K562 (cell line): ENCODE measurements around the gene PIP4K2C. TPM values are rescaled to one million over a fixed set of nuclear protein-coding genes. Genes with fewer than 3 reads are reported as not detected.

ENCODE experiments used
- CBFA2T2 ChIP-seq: fragments of 450-650 bp; conservative IDR thresholded peaks from 2 replicates; pipeline ENCODE4 v1.6.1; 2017; ENCODE audit warnings: mild to moderate bottlenecking
- CEBPB ChIP-seq: fragments of 450-650 bp; IDR thresholded peaks from 2 replicates; pipeline ENCODE4 v1.6.1; 2016; ENCODE audit warnings: missing genetic modification characterization, missing compliant biosample characterization
- HCFC1 ChIP-seq: IDR thresholded peaks from 2 replicates; pipeline ENCODE4 v1.6.1; 2012; ENCODE audit warnings: low read depth, low read length, improper control_type of control experiment
- HDAC1 ChIP-seq, 2 experiments: fragments of 450-650 bp; IDR thresholded peaks; 2 replicates each; pipeline ENCODE4 v1.6.1; 2016 to 2017; ENCODE audit warnings: inconsistent platforms in 1 of 2, mild to moderate bottlenecking in 1 of 2, moderate library complexity in 1 of 2
- LEF1 ChIP-seq: fragments of 450-650 bp; IDR thresholded peaks from 2 replicates; pipeline ENCODE4 v1.6.1; 2016; ENCODE audit warnings: mild to moderate bottlenecking
- MEF2D ChIP-seq: conservative IDR thresholded peaks from 2 replicates; pipeline ENCODE4 v1.6.1; 2016; ENCODE audit warnings: low read depth, missing genetic modification characterization, missing compliant biosample characterization
- RFX1 ChIP-seq: fragments of 450-650 bp; IDR thresholded peaks from 2 replicates; pipeline ENCODE4 v1.6.1; 2016; ENCODE audit warnings: mild to moderate bottlenecking, moderate library complexity
- SIRT6 ChIP-seq: IDR thresholded peaks from one replicate; pipeline ENCODE4 v1.6.1; 2012; ENCODE audit warnings: low read depth, mild to moderate bottlenecking, control low read depth, inconsistent platforms, low read length, moderate library complexity
- SMAD2 ChIP-seq: fragments of 150-350 bp; IDR thresholded peaks from 2 replicates; pipeline ENCODE4 v1.6.1; 2014; ENCODE audit warnings: low read depth, mild to moderate bottlenecking, low read length
- SMAD4 ChIP-seq: fragments of 250-450 bp; sonication (Bioruptor Pico); conservative IDR thresholded peaks from 2 replicates; pipeline ENCODE4 v1.8.0; 2021; ENCODE audit warnings: inconsistent platforms, mild to moderate bottlenecking, moderate library complexity
- SMC3 ChIP-seq: conservative IDR thresholded peaks from 2 replicates; pipeline ENCODE4 v1.6.1; 2011; ENCODE audit warnings: low read depth, low read length, improper control_type of control experiment; ENCODE audit not compliant: insufficient read depth
- TEAD4 ChIP-seq, 2 experiments: sonication (generic) in 1 of 2; formaldehyde crosslinking in 1 of 2; IDR thresholded peaks; 2 replicates each; pipeline versions ENCODE4 v1.6.1 to v1.8.0; 2012 to 2022; ENCODE audit warnings: borderline replicate concordance in 1 of 2, inconsistent platforms in 1 of 2, low read length in 1 of 2, mild to moderate bottlenecking in 1 of 2, missing genetic modification reagents in 1 of 2
- YBX1 ChIP-seq: fragments of 450-650 bp; IDR thresholded peaks from 2 replicates; pipeline ENCODE4 v1.7.1; 2016; ENCODE audit warnings: mild to moderate bottlenecking
- ZNF133 ChIP-seq: fragments of 250-450 bp; sonication (Bioruptor Pico); IDR thresholded peaks from 2 replicates; pipeline ENCODE4 v1.4.0; 2020; ENCODE audit warnings: mild to moderate bottlenecking
- ZNF274 ChIP-seq: IDR thresholded peaks from 2 replicates; pipeline ENCODE4 v1.6.1; 2011; ENCODE audit warnings: low read depth, mild to moderate bottlenecking, low read length, moderate library complexity, borderline replicate concordance
- ZNF3 ChIP-seq: fragments of 250-450 bp; sonication (Bioruptor Pico); IDR thresholded peaks from 2 replicates; pipeline ENCODE4 v1.5.0; 2021; ENCODE audit warnings: mild to moderate bottlenecking, moderate library complexity
- ZNF830 ChIP-seq: fragments of 250-450 bp; sonication (Bioruptor Pico); IDR thresholded peaks from 2 replicates; pipeline ENCODE4 v1.5.0; 2021; ENCODE audit warnings: mild to moderate bottlenecking
- polyA plus RNA-seq, 8 experiments: library from polyadenylated mRNA; depleted of rRNA in 4 of 8; stranded (reverse) in 5 of 8; unstranded in 3 of 8; fragments of >200 nt; fragmentation: Nextera tagmentation in 2 of 8; fragmentation: Illumina TruSeq in 1 of 8; extraction: Ambion mirVana in 2 of 8; extraction: Trizol in 1 of 8; gene quantifications; 2 replicates each; pipeline versions ENCODE4 v1.2.1 to v1.2.3, GENCODE V29; 2011 to 2014; ENCODE audit warnings: inconsistent platforms in 1 of 8, missing spikeins in 1 of 8
- total RNA-seq, 7 experiments: library from RNA; depleted of rRNA in 6 of 7; stranded (reverse); fragments of >200 nt in 6 of 7; fragmentation: Illumina TruSeq in 2 of 7; extraction: Trizol in 2 of 7; gene quantifications; 2 replicates each; pipeline versions ENCODE4 v1.2.1 to v1.2.3, GENCODE V29; 2011 to 2021; ENCODE audit warnings: low replicate concordance in 1 of 7
- TF ChIP-seq, protein P1 (sequence below), 3 experiments: IDR thresholded peaks in 2 of 3; conservative IDR thresholded peaks in 1 of 3; 2 replicates each; pipeline ENCODE4 v1.5.1; 2011 to 2012; ENCODE audit warnings: low read length in 3 of 3, mild to moderate bottlenecking in 3 of 3, control low read depth in 2 of 3, improper control_type of control experiment in 1 of 3, inconsistent platforms in 1 of 3, low read depth in 1 of 3, mixed read lengths in 1 of 3, moderate library complexity in 1 of 3; ENCODE audit not compliant: insufficient read depth in 2 of 3
- TF ChIP-seq, protein P2 (sequence below): fragments of 450-650 bp; IDR thresholded peaks from 2 replicates; pipeline ENCODE4 v1.6.1; 2016; ENCODE audit warnings: mild to moderate bottlenecking
- TF ChIP-seq, protein P3 (sequence below): fragments of 450-650 bp; IDR thresholded peaks from one replicate; pipeline ENCODE4 v1.6.1; 2018; ENCODE audit warnings: mild to moderate bottlenecking, moderate library complexity; ENCODE audit not compliant: partially characterized antibody
- TF ChIP-seq, protein P4 (sequence below), 2 experiments: fragments of 450-650 bp; conservative IDR thresholded peaks; 2 replicates each; pipeline ENCODE4 v1.6.1; 2017; ENCODE audit warnings: mild to moderate bottlenecking in 2 of 2, moderate library complexity in 2 of 2
- TF ChIP-seq, protein P5 (sequence below): sonication (generic); formaldehyde crosslinking; IDR thresholded peaks from 2 replicates; pipeline ENCODE4 v1.5.0; 2020; ENCODE audit warnings: missing genetic modification reagents

The PIP4K2C gene
- total and polyA plus RNA-seq, 9 of the 15 experiments (the other 6 are each of a cell fraction or from before 2014, with no cell fraction given): 9.0 to 41.4 (median 18.3) TPM

DNA sequence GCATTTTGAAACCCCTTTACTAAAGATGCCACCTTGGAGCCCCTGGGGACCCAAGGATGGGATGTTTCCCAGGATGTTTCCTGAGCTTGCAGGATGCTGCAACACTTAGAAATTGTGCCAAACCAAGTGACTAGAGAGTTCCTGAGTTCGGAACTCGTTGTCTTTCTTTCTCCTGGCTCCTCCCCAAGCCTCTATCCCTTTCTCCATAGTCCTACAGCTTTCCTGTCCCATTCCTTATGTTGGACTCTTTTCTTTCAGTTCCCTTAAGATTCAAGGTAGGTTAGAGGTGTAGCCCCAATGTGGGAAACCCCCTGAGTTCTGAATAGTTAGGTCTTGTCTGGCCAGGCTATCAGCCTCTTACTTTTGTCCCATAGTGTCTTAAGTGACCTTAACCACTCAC lies 42.5 kb upstream of the PIP4K2C start (continued):
- TF ChIP-seq, protein P1, sequence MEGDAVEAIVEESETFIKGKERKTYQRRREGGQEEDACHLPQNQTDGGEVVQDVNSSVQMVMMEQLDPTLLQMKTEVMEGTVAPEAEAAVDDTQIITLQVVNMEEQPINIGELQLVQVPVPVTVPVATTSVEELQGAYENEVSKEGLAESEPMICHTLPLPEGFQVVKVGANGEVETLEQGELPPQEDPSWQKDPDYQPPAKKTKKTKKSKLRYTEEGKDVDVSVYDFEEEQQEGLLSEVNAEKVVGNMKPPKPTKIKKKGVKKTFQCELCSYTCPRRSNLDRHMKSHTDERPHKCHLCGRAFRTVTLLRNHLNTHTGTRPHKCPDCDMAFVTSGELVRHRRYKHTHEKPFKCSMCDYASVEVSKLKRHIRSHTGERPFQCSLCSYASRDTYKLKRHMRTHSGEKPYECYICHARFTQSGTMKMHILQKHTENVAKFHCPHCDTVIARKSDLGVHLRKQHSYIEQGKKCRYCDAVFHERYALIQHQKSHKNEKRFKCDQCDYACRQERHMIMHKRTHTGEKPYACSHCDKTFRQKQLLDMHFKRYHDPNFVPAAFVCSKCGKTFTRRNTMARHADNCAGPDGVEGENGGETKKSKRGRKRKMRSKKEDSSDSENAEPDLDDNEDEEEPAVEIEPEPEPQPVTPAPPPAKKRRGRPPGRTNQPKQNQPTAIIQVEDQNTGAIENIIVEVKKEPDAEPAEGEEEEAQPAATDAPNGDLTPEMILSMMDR (IDR thresholded peaks at IDR 0.05 in 2 of 3, conservative IDR thresholded peaks at IDR 0.05 in 1 of 3; ENCODE audit: insufficient read depth in 2 of 3, low read depth in 1 of 3, low read length in 3 of 3): no peak
- TF ChIP-seq, protein P2, sequence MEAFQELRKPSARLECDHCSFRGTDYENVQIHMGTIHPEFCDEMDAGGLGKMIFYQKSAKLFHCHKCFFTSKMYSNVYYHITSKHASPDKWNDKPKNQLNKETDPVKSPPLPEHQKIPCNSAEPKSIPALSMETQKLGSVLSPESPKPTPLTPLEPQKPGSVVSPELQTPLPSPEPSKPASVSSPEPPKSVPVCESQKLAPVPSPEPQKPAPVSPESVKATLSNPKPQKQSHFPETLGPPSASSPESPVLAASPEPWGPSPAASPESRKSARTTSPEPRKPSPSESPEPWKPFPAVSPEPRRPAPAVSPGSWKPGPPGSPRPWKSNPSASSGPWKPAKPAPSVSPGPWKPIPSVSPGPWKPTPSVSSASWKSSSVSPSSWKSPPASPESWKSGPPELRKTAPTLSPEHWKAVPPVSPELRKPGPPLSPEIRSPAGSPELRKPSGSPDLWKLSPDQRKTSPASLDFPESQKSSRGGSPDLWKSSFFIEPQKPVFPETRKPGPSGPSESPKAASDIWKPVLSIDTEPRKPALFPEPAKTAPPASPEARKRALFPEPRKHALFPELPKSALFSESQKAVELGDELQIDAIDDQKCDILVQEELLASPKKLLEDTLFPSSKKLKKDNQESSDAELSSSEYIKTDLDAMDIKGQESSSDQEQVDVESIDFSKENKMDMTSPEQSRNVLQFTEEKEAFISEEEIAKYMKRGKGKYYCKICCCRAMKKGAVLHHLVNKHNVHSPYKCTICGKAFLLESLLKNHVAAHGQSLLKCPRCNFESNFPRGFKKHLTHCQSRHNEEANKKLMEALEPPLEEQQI: no peak
- TF ChIP-seq CEBPB: peak; percentile 55
- TF ChIP-seq LEF1: no peak
- TF ChIP-seq, protein P3, sequence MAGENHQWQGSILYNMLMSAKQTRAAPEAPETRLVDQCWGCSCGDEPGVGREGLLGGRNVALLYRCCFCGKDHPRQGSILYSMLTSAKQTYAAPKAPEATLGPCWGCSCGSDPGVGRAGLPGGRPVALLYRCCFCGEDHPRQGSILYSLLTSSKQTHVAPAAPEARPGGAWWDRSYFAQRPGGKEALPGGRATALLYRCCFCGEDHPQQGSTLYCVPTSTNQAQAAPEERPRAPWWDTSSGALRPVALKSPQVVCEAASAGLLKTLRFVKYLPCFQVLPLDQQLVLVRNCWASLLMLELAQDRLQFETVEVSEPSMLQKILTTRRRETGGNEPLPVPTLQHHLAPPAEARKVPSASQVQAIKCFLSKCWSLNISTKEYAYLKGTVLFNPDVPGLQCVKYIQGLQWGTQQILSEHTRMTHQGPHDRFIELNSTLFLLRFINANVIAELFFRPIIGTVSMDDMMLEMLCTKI: no peak
- 0 out of 4 replicates have a peak, but pooled peaks of 1 of the 2 experiments have one; percentile 11 for TF ChIP-seq HDAC1 (IDR thresholded peaks at IDR 0.05)
- no peak for TF ChIP-seq MEF2D (tag)
- TF ChIP-seq, protein P4, sequence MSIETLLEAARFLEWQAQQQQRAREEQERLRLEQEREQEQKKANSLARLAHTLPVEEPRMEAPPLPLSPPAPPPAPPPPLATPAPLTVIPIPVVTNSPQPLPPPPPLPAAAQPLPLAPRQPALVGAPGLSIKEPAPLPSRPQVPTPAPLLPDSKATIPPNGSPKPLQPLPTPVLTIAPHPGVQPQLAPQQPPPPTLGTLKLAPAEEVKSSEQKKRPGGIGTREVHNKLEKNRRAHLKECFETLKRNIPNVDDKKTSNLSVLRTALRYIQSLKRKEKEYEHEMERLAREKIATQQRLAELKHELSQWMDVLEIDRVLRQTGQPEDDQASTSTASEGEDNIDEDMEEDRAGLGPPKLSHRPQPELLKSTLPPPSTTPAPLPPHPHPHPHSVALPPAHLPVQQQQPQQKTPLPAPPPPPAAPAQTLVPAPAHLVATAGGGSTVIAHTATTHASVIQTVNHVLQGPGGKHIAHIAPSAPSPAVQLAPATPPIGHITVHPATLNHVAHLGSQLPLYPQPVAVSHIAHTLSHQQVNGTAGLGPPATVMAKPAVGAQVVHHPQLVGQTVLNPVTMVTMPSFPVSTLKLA (conservative IDR thresholded peaks at IDR 0.05): no peak
- no peak for TF ChIP-seq RFX1
- no peak for TF ChIP-seq YBX1
- peak; percentile 58; the same call in 1 of the 2 replicates for TF ChIP-seq SMAD4 (CRISPR knock-in tag)
- no peak for TF ChIP-seq ZNF830 (CRISPR knock-in tag)
- TF ChIP-seq TEAD4 (IDR thresholded peaks at IDR 0.05; ENCODE audit: low read length): no peak
- TF ChIP-seq TEAD4 (CRISPR knock-in tag; IDR thresholded peaks at IDR 0.05; ENCODE audit: borderline replicate concordance): no peak
- TF ChIP-seq SMAD2: no peak
- TF ChIP-seq CBFA2T2: no peak
- no peak for TF ChIP-seq SMC3
- no peak for TF ChIP-seq ZNF133
- TF ChIP-seq HCFC1: 0 out of 2 replicates have a peak, but pooled peaks have one; percentile 11
- TF ChIP-seq, protein P5, sequence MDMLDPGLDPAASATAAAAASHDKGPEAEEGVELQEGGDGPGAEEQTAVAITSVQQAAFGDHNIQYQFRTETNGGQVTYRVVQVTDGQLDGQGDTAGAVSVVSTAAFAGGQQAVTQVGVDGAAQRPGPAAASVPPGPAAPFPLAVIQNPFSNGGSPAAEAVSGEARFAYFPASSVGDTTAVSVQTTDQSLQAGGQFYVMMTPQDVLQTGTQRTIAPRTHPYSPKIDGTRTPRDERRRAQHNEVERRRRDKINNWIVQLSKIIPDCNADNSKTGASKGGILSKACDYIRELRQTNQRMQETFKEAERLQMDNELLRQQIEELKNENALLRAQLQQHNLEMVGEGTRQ (CRISPR knock-in tag): no peak
- TF ChIP-seq ZNF3 (CRISPR knock-in tag): no peak
- no peak for TF ChIP-seq ZNF274
- TF ChIP-seq SIRT6: no peak
